Stimulated activated CD8-positive, alpha-beta memory T cell treated with anti-CD3 and anti-CD28 coated beads, Interleukin-4, amount 100 ng/mL, for 1 hour (primary cell): Measurements from ENCODE around the gene SCN2B.

Source experiments
- DNase-seq, 2 donors: peaks; one replicate each; pipeline ENCODE4 v3.0.0-alpha.2; 2020; ENCODE audit warnings: low read depth in 2 of 2, low spot score in 1 of 2

The SCN2B gene

GRCh38 chr11:118154641-118155040, 21.8 kb downstream of the SCN2B start:
- no peak for DNase-seq

- no peak for DNase-seq
Measured at GRCh38 chr11:118153976-118154375, 22.5 kb downstream of the SCN2B start.

GRCh38 chr11:118153516-118153915, 22.9 kb downstream of the SCN2B start:
- no peak for DNase-seq

GRCh38 chr11:118152552-118153471, 23.6 kb downstream of the SCN2B start, which contains the start of gene SCN4B:
Gene SCN4B, minus strand, starts transcription at chr11:118152823. Its CDS starts 150 bp downstream, at chr11:118152673.
- no peak for DNase-seq

- DNase-seq: no peak
Measured at GRCh38 chr11:118152020-118152551, 24.4 kb downstream of the SCN2B start.

- DNase-seq: no peak
Measured at GRCh38 chr11:118151431-118151830, 25.0 kb downstream of the SCN2B start.

- no peak for DNase-seq
Measured at GRCh38 chr11:118149493-118149892, 26.9 kb downstream of the SCN2B start.

- no peak for DNase-seq
Measured at GRCh38 chr11:118148856-118149255, 27.6 kb downstream of the SCN2B start.

- no peak for DNase-seq
Measured at GRCh38 chr11:118148240-118148639, 28.2 kb downstream of the SCN2B start.

GRCh38 chr11:118147502-118147901, 28.9 kb downstream of the SCN2B start:
- no peak for DNase-seq

- no peak for DNase-seq
Measured at GRCh38 chr11:118146554-118146953, 29.9 kb downstream of the SCN2B start.

- peak; percentile 59 to 69 for DNase-seq
Measured at GRCh38 chr11:118145285-118146227, 30.9 kb downstream of the SCN2B start.

GRCh38 chr11:118144301-118145268, 31.9 kb downstream of the SCN2B start:
- no peak for DNase-seq

GRCh38 chr11:118143661-118144185, 32.7 kb downstream of the SCN2B start:
- no peak for DNase-seq

GRCh38 chr11:118142809-118143208, 33.6 kb downstream of the SCN2B start:
- no peak for DNase-seq

GRCh38 chr11:118142081-118142480, 34.4 kb downstream of the SCN2B start:
- no peak for DNase-seq

GRCh38 chr11:118139578-118139977, 36.9 kb downstream of the SCN2B start:
- DNase-seq: no peak

- DNase-seq: no peak
Measured at GRCh38 chr11:118138839-118139420, 37.5 kb downstream of the SCN2B start.

GRCh38 chr11:118136801-118137200, 39.6 kb downstream of the SCN2B start:
- DNase-seq: no peak

GRCh38 chr11:118136341-118136740, 40.1 kb downstream of the SCN2B start:
- no peak for DNase-seq
